D721Med (cell line): ENCODE measurements around the gene PMPCA.

Source experiments
- DNase-seq: peaks from one replicate; pipeline ENCODE4 v3.0.0; 2011; ENCODE audit warnings: low spot score; ENCODE audit not compliant: insufficient read length
- FAIRE-seq: peaks from 2 replicates; lab custom pipeline; 2011; peaks lifted over from hg19 to GRCh38; lab: Jason Lieb, UNC
- CTCF ChIP-seq: IDR thresholded peaks from 2 replicates; pipeline ENCODE4 v1.5.1; 2012; ENCODE audit warnings: mild to moderate bottlenecking, control low read depth; ENCODE audit not compliant: insufficient read depth; ENCODE audit errors: missing control alignments

PMPCA gene

GRCh38 chr9:136375096-136375495 lies 35.4 kb upstream of the PMPCA start:
- TF ChIP-seq CTCF = no peak
- DNase-seq (no peak), FAIRE-seq (no peak)

GRCh38 chr9:136376457-136376856 lies 34.0 kb upstream of the PMPCA start:
- FAIRE-seq = no peak
- TF ChIP-seq CTCF = no peak
- no peak for DNase-seq

GRCh38 chr9:136377341-136378169 lies 32.9 kb upstream of the PMPCA start:
- FAIRE-seq (no peak), DNase-seq (no peak)
- TF ChIP-seq CTCF = no peak

GRCh38 chr9:136378170-136379002 lies 32.1 kb upstream of the PMPCA start:
- DNase-seq = no peak
- TF ChIP-seq CTCF = no peak
- FAIRE-seq = no peak

- no peak for FAIRE-seq
These were observed 31.5 kb upstream of the PMPCA start for GRCh38 chr9:136379003-136379287.

GRCh38 chr9:136379401-136379800 lies 31.1 kb upstream of the PMPCA start:
- no peak for TF ChIP-seq CTCF
- no peak for DNase-seq
- FAIRE-seq = no peak

More at GRCh38 chr9:136379003-136379287, 31.5 kb upstream of the PMPCA start:
- no peak for DNase-seq
- TF ChIP-seq CTCF = no peak
